ENCODE results near the gene HAVCR2.
A peak's percentile ranks its signal among the peaks of the same experiment; 100 is the strongest.
"Not testable (repeated sequence)": the region's sequence is repeated elsewhere in the genome, so short reads cannot be mapped to it uniquely, and the experiment has no call there.

HAVCR2 gene

DNA sequence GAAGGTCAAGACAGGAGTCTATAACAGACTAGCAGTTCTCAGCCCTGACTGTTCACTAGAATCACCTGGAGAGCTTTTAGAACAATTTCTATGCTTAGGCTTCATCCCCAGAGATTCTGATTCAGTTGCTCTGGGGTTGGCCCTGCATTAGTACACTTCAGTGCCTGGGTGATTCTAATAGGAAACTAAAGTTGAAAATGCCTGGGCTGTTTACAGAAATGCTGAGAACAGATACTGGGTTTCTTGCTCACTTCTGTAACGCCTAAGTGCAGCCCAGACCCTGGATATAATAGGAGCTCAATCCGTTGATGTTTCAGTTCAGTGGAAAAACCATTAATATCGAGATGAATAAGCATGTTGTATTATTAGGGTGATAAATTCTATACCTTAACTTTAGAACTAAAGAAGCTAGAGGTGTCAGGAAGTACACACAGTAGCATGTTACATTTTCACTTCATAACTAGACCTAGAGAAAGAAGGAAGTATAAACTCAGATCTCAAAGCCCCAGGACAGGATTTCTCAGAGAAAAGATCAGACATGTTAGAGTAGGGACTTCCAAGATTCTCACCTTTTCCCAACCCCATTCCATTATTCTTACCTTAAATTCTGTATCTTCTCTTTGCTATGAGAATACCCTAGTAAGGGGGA is 20.4 kb downstream of the HAVCR2 start:
- DNase-seq (ENCODE audit: low read depth): no peak

DNA sequence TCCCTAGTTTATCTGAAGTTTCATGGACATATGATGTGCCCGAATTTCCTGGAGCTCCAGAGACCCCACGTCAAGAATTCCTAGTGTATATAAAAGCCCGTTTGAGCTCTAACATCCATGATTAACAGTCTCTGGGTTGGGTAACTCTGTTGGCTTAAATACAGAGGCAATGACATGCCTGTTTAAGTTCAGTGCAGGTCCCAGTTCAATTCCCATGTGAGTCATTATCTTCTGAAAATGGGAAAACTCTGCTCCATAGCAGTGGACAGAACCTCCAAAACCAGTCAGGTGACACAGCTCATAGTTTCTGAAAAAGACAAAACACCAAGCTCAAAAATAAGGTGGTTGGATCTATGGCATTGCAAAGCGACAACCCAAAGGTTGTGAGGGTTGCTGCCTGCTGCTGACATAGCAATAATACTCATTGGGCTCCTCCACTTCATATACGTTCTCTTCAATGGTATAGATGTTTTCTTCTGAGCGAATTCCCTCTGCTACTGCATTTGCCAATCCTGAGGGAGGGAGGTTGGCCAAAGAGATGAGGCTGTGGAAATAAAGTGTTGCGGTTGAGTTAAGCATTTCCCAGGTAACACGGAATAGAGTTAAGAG is 22.0 kb downstream of the HAVCR2 start:
- no peak for DNase-seq (ENCODE audit: low read depth)

DNA sequence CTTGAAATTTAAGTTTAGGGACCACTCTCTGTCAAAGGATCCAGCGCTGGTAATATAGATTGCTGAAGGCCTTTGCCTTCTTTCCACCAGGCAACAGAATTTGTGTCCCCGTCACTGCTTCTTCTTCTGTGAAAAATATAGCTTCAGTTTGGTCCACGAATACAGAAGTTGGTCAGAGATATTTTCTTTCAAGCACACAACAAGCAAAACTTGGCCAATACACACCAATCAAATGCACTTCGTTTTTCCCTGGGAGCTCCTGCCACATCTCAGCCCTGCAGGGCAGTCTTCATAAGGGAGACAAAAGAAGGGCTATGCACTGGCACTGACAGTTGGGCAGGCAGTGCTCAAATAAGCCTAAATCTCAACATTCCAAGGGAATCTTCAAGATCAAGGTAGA is 22.9 kb downstream of the HAVCR2 start:
- no peak for DNase-seq (ENCODE audit: low read depth)

DNA sequence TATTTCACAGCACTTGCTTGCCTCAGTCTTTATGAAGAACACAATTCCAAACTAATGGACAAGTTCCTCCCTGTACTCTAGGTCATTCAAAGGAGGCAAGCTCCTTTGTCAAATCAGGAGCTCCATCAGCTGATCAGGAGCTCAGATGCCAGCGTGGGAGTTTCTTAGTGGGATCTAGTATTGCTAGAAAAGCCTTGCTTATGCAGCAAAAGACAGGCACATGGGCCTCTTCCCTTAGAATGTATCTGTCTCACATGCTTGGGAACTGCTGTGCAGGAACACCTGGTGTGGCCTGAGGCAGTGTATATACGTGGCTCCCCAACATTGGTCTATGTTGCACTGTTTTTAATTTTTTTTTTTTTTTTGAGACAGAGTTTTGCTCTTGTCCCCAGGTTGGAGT is 28.6 kb downstream of the HAVCR2 start:
- no peak for DNase-seq (ENCODE audit: low read depth)

DNA sequence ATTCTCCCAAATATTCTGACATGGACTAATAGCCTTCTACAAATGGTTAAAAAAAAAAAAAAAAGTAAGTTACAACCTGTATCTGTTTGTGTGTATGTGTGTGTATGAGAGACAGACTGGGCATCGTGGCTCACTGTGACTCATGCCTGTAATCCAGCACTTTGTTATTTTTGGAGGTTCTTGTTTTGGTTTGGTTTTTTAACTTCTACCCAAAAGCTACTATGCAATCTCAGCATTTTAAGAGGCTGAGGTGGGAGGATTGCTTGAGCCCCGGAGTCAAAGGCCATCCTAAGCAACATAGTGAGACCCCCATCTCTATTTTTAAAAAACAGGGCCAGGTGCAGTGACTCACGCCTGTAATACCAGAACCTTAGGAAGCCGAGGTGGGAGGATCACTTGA is 32.3 kb downstream of the HAVCR2 start:
- no peak for DNase-seq (ENCODE audit: low read depth)

DNA sequence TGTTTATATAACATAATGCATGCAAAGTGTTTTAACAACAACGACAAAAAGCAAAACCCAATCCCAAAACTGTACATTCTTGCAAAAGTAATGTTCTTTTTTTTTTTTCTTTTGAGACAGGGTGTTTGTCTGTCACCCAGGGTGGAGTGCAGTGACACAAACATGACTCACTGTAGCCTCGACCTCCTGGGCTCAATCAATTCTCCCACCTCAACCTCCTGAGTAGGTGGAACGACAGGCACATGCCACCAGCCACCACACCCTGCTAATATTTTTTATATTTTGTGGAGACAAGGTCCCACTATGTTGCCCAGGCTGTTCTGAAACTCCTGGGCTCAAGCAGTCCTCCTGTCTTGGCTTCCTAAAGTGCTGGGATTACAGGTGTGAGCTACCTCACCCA is 36.3 kb downstream of the HAVCR2 start:
- DNase-seq (ENCODE audit: low read depth): peak; percentile 7

DNA sequence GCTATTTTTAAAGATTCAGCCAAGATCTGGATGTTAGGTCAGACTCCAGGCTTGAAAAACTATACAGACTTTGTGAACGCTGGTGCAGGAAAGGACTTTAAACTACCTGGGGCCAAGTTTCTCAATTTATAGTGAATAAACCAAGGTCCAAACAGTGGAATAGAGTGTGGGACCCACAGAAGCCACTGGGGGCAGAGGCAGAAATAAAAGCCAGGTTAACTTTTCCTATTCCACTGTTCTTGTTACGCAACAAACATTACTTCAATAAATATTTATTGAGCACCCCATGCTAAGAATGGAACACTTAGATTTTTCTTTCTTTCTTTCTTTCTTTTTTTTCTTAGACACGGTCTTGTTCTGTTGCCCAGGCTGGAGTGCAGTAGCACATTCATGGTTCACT is 38.9 kb downstream of the HAVCR2 start:
- no peak for DNase-seq (ENCODE audit: low read depth)

DNA sequence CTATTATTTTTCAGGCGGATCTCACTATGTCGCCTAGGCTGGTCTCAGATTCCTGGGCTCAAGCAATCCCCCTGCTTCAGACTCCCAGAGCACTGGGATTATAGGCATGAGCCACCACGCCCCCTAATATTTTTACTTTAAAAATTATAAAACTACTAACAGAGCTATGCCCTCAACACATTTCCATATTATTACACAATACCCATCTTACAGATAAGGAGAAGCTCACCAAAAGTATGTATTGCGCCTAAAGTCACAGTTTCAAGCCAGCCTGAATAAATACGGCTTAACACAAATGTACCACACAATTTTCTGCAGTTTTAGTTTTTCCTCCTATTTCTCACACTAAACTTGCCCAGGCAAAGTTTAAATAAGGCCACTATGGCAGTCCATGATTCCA is 40.1 kb downstream of the HAVCR2 start:
- DNase-seq (ENCODE audit: low read depth): no peak

DNA sequence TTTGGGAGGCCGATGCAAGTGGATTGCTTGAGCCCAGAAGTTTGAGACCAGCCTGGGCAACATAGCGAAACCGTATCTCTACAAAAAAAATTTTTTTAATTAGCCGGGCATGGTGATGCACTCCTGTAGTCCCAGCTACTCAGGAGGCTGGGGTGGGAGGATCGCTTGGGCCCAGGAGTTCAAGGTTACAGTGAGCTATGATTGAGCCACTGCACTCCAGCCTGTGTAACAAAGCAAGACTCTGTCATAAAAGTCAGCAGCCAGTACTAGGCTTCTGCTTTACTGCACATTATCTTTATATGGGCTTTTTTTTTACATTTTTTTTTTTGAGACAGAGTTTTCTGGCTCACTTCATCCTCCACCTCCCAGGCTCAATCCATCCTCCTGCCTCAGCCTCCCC is 40.5 kb downstream of the HAVCR2 start:
- no peak for DNase-seq (ENCODE audit: low read depth)

DNA sequence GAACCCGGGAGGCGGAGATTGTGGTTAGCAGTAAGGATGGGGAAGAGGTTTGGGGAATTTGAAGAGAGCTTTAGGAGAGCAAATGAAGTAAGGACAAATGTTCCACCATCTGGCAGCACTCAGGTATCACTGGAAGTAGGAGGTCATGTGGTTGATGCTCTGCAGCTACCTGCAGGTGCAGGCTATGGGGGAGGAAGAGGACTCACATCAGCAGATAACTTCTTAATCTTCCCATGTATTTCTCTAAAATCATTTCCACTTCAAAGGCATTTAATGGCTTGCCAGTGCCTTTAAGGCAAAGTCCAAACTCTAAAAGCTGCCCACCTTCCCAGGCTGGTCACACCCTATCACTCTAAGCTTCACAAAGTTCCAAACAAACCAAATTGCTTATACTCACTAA is 41.8 kb downstream of the HAVCR2 start:
- DNase-seq (ENCODE audit: low read depth): no peak

DNA sequence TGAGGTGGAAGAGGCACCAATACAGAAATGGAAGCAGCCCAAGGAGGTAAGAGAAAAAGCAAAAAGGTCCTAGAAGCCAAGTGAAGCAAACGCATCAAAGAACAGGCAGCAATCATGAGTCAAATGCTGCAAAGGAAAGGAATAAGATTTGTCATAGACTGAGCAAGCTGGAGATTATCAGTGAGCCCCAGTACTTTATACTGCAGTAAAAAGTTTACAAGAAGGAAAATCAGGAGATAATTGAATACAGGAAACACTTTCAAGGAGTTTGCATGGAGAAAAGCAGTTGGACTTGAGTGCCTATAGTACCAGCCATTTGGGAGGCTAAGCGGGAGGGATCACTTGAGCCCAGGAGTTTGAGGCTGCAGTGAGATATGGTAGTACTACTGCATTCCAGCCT is 42.8 kb downstream of the HAVCR2 start:
- DNase-seq (ENCODE audit: low read depth): no peak

DNA sequence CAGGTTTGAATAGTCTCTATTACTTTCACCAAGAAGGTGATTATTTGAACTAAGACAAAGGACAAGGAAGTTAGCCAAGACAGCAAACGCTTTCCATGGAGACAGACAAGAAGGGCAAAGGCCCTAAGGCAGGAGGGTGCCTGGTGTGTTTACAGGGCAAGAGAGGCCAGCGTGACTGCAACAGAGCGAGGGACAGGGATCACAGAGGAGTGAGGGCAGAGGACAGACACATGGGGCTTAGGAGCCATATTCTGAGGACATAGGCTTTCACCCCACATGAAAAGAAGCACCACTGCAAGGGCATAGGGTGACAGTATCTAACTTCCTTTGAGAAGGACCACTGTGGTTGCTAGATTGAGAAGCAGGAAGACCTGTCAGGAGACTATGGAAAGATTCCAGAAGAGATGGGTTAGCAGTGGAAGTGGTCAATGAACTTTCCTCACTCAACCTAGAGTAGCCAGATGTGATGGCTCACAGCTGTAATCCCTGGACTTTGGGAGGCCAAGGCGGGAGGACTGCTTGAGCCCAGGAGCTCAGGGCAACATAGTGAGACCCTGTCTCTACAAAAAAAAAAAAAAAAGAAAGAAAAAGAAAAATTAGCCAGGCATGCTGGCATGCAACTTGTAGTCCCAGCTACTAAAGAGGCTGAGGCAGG is 44.9 kb downstream of the HAVCR2 start:
- no peak for DNase-seq (ENCODE audit: low read depth)

DNA sequence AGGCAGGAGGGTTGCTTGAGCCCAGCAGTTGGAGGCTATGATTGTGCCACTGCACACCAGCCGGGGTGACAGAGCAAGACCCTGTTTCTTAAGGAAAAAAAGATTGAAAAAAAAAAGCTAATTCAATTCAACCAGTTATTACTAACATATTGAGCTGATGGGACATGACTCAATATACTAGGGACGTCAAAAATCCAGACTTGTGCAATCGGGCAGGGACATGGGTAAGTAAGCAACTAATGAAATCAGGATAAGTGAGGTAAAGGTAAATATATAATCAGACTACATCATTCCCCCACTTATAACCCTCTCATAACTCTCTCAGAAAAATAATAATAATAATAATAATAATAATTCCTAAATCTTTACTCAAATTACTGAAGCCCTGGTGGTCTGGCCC is 49.0 kb downstream of the HAVCR2 start:
- DNase-seq (ENCODE audit: low read depth): no peak

DNA sequence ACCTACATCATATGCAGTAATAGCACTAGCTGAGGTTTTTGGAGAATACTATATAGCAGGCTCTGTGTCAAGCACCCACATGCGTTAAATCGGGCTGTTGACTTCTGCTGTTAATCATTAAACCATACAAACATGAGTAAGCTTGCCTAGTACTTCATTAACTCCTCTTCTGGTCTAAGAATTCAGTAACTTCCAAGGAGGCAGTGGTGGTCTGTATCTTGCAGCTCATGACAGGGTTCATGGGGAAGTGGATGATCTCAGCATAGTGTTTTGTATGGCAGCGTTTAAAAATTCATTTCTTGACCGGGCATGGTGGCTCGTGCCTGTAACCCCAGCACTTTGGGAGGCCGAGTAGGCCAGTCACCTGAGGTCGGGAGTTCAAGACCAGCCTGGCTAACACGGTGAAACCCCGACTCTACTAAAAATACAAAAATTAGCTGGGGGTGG is 49.7 kb downstream of the HAVCR2 start, which contains the start of gene HAVCR1:
HAVCR1 (minus strand) TSS at position 24 of the 447 bp plus-strand sequence. CDS start 1,173 bp downstream, outside the sequence.
- no peak for DNase-seq (ENCODE audit: low read depth)

DNA sequence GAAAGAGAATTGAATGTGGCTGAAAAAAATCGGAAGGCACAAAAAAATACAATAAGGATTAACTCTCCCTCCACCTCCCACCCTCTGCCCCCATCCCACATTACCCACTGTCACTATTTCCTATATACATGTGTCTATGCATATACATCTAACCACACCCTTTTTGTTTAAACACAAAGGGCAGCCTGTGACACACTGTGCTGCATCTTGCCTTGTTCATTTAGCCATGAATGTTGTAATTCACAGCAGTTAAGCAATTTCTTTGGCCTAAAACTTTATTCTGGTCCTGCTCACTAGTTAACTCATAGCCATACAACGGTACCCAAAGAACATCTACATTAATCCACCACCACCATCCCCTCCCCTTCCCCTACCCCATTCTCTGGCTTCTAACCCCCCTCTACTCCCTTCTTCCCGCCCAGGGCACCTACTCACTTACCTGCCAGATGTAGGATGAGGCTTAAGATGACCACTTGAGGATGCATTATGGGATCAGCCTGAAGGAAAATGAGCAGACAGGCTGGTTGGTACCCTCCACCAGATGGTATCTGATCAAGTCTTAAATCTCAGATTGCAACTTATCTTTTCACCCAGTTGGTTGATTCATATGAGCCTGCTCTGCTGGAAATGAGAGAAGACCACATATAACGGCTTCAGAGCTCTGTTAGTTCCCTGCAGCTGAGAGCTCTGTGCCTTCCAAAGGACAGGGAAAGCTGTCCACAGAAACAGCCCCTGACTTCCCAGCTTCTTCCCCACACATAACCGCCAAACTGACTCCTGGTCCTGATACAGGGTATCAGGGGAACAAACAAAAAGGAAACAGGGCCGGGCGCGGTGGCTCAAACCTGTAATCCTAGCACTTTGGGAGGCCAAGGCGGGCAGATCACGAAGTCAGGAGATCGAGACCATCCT is 51.1 kb downstream of the HAVCR2 start:
- DNase-seq (ENCODE audit: low read depth): no peak

DNA sequence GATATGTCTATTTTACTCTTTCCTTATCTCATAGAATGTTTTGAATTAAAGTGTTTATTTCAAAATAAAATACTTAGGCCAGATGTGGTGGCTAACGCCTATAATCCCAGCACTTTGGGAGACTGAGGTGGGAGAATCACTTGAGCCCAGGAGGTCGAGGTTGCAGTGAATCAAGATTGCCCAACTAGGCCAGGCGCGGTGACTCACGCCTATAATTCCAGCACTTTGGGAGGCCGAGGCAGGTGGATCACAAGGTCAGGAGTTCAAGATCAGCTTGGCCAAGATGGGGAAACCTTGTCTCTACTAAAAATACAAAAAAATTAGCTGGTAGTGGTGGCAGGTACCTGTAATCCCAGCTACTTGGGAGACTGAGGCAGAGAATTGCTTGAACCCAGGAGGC is 52.0 kb downstream of the HAVCR2 start:
- not testable (repeated sequence) for DNase-seq (ENCODE audit: low read depth)

DNA sequence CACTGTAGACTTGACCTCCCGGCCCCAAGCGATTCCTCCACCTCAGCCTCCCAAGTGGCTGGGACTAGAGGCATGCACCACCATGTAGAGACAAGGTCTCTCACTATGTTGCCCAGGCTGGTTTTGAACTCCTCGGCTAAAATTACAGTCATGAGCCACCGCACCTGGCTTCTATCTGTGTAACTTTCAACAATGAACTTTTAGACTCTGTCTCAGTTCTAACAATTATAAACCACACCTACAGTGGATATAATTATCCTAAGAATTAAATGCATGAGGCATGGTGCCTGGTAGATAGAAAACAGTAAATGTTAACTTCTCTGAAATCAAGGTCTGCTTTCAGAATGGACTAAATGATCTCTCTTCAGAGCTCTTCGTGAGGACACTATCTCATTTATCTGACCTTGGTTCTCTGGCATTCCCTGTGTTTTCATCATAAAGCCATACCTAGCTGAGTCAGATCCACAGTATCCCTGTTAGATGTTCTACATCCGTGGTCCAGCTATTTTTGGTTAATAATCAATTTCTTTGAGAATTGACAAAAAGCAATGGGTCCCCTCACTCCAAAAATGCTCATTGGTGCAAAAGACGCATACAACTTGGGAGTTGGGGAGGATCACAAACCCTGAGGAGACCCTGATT is 57.1 kb downstream of the HAVCR2 start:
- DNase-seq (ENCODE audit: low read depth): no peak

DNA sequence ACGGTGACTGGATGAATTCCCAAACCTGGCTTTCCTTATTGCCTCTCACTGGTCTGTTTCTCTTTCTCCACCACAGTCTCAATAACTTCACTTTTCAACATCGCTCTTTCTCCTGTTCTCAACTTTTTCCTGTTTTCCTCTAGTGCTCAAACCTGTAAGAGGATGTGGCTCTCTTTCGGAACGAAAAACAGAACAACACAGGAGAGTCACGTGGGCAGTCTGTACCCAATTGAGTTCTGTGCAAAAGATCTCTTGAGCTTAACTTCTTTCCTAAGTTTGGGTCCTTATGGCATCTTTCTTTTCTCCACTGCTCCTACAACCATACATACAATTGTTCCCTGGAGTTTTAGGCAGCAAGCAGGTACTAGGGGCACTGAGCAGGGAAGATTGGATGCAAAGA is 58.8 kb downstream of the HAVCR2 start:
- DNase-seq (ENCODE audit: low read depth): no peak

DNA sequence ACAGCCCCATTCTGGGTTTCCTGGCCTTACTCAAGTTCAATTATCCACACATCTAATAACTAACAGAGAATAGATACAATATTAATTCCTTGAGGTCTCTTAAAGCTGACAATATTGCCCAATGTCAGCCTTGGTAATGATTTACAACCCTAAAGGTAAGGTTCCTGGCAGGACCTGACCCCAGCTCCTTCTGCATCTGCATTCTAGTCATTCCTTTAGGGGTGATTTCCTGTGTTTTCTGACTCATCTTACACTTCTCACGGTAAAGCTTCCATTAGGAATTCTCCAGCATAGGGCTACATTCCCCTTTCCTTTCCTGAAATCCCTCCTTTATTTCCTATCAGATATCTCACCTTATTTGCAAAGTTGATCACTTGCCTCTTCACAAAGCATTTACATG is 59.2 kb downstream of the HAVCR2 start:
- no peak for DNase-seq (ENCODE audit: low read depth)

DNA sequence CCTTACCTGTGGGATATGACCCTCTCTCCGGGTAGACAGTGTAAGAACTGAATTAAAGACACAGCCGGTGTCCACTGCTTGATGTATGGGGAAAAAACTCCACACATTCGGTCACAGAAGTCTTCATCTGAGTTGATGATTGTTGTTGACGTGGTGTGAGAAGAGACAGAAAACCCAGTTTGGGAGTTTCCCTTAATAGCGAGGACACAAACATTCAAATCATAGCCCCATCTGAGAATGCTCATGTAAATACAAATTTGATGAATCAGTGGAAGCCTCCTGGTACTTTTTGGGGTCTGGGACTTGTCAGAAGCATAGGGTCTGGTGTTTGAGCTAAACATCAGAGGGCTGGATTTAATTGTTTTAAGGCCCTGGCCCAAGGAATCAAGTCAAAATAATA is 60.9 kb downstream of the HAVCR2 start:
- no peak for DNase-seq (ENCODE audit: low read depth)

DNA sequence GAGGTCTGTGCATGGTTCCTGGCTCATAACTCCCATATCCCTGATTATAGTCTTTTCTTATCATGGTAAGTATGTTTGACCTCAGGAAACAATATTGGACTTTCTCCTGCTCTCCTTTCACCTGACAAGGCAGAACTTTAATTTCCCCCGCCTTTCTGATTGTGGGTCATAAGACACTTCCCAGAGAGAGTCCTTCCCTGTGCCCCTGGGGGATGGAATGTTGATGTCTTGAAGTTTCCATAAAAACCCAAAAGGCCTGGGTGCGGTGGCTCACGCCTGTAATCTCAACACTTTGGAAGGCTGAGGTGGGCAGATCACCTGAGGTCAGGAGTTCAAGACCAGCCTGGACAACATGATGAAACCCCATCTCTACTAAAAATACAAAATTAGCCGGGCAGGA is 61.8 kb downstream of the HAVCR2 start:
- not testable (repeated sequence) for DNase-seq (ENCODE audit: low read depth)

DNA sequence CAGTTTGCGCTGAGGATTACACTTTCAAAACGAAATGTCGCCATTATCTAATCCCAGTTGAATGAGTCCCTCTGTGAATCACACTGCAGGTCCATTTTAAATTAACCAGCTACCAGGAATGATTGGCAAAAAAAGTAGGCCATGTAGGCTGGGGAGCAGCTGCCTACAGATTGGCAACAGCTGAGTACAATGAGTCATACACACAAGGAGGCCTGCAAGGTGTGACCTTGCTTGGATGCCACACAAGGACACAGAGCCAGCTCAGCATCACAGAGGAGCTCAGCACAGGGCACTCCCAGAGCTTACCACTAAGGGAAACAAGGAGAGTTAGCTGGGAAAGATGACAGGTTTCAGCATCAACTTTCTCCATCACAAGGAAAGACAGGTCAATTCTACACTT is 62.8 kb downstream of the HAVCR2 start:
- DNase-seq (ENCODE audit: low read depth): no peak

Measured in stimulated activated CD8-positive, alpha-beta memory T cell treated with anti-CD3 and anti-CD28 coated beads, Interleukin-4, amount 100 ng/mL, for 24 hours (primary cell).